Midbrain (tissue), 1 donor: Measurements from ENCODE around the gene CDC14A.

Source experiments
- DNase-seq: peaks from one replicate; lab custom pipeline; 2025; lab: John Stamatoyannopoulos, UW

CDC14A gene

GRCh38 chr1:100448366-100448765 is 96.1 kb downstream of the CDC14A start:
- no peak for DNase-seq

- DNase-seq, result no peak
Observed at GRCh38 chr1:100449477-100449876, 97.2 kb downstream of the CDC14A start.

GRCh38 chr1:100452641-100453040 is 100.3 kb downstream of the CDC14A start:
- no peak for DNase-seq

- DNase-seq, result peak; percentile 7
Observed at GRCh38 chr1:100455478-100456072, 103.3 kb downstream of the CDC14A start.

GRCh38 chr1:100456880-100457279 is 104.6 kb downstream of the CDC14A start:
- DNase-seq, result no peak

- DNase-seq, result no peak
Observed at GRCh38 chr1:100457683-100458082, 105.4 kb downstream of the CDC14A start.

- DNase-seq, result peak; percentile 6
Observed at GRCh38 chr1:100458661-100459357, 106.5 kb downstream of the CDC14A start.

GRCh38 chr1:100459358-100460114 is 107.2 kb downstream of the CDC14A start:
- DNase-seq, result peak; percentile 74

- peak; percentile 4 for DNase-seq
Observed at GRCh38 chr1:100461222-100461621, 108.9 kb downstream of the CDC14A start.

GRCh38 chr1:100462326-100463025 is 110.2 kb downstream of the CDC14A start:
- DNase-seq, result no peak

GRCh38 chr1:100463791-100464424 is 111.6 kb downstream of the CDC14A start:
- DNase-seq, result peak; percentile 65

GRCh38 chr1:100469578-100469977 is 117.3 kb downstream of the CDC14A start:
- DNase-seq, result no peak

- DNase-seq, result no peak
Observed at GRCh38 chr1:100474834-100475233, 122.5 kb downstream of the CDC14A start.

GRCh38 chr1:100476735-100477290 is 124.5 kb downstream of the CDC14A start:
- DNase-seq, result no peak

GRCh38 chr1:100478816-100479215 is 126.5 kb downstream of the CDC14A start:
- no peak for DNase-seq

GRCh38 chr1:100479620-100480338 is 127.5 kb downstream of the CDC14A start:
- no peak for DNase-seq

GRCh38 chr1:100481303-100481702 is 129.0 kb downstream of the CDC14A start:
- DNase-seq, result no peak

GRCh38 chr1:100482167-100482566 is 129.9 kb downstream of the CDC14A start:
- no peak for DNase-seq

- no peak for DNase-seq
Observed at GRCh38 chr1:100482748-100483147, 130.4 kb downstream of the CDC14A start.

- no peak for DNase-seq
Observed at GRCh38 chr1:100483230-100483629, 130.9 kb downstream of the CDC14A start.

- no peak for DNase-seq
Observed at GRCh38 chr1:100485855-100486258, 133.6 kb downstream of the CDC14A start.
